ENCODE measurements around the gene S1PR2.
"Not testable (repeated sequence)": the region's sequence is repeated elsewhere in the genome, so short reads cannot be mapped to it uniquely, and the experiment has no call there.

S1PR2 gene

DNA sequence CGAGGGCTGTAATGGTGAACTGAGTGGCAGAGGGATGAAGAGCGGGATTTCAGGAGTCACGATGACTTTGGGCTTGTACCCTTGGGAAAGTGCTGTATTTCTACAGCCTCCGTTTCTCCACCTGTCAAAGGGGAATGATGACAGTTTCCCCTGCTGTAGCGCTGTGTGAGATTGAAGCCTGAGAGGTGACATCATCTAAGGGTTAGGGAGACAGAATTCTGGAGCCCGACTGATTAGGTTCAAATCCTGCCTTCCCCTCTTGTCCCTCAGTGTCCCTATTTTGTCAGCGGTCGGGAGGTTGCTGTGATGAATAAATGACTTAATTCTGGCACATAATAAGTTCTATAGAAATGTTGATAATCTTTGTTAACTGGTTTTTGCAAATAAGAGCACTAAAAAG lies 21.6 kb upstream of the S1PR2 start:
- no peak for DNase-seq

DNA sequence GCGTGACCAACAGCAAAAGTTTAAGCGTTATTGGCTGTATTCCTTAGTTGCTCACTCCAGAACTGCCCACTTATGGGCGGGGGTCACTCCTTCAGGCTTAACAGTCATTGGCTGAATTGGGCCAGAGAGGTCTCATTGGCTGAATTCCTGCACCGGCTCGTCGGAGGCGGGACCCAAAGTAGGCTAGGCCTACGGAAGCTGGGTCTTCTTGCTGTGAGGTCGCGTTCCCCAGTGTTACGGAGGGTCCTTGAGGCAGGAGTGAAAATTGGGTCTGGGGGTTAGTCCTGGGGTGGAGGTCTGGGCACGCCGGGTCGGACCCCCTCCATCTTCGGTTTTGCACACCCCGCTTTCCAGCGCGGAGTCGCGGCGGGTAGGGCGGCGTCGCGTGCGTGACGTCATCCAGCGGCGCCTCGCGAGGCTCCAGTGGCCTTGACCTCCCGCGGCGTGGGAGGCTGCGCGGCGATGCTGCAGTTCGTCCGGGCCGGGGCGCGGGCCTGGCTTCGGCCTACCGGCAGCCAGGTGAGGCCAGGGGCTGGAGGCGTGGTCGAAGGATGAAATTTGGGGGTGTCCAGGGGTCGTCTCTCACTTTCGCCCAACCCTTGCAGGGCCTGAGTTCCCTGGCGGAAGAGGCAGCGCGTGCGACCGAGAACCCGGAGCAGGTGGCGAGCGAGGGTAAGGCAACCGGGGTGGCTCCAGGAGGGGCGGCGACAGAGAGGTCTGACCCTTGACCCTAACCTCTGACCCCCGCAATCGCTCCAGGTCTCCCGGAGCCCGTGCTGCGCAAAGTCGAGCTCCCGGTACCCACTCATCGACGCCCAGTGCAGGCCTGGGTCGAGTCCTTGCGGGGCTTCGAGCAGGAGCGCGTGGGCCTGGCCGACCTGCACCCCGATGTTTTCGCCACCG lies 20.9 kb upstream of the S1PR2 start, which contains the start of gene MRPL4:
Gene MRPL4 (plus strand): TSS at position 423 of the 903 bp plus-strand sequence. CDS start 40 bp downstream, at position 463.
- peak; percentile 97 for DNase-seq

DNA sequence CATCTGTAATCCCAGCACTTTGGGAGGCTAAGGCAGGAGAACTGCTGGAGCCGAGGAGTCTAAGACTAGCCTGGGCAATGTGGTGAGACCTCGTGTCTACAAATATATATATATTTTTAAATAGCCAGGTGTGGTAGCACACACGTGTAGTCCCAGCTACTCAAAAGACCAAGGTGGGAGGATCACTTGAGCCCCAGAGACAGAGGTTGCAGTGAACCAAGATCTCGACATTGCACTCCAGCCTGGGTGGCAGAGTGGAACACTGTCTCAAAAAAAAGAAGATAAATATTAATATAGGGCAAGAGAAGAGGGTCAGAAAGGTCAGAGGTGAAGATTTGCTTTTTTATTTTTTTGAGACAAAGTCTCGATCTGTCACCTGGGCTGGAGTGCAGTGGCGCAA lies 15.4 kb upstream of the S1PR2 start:
- no peak for DNase-seq

DNA sequence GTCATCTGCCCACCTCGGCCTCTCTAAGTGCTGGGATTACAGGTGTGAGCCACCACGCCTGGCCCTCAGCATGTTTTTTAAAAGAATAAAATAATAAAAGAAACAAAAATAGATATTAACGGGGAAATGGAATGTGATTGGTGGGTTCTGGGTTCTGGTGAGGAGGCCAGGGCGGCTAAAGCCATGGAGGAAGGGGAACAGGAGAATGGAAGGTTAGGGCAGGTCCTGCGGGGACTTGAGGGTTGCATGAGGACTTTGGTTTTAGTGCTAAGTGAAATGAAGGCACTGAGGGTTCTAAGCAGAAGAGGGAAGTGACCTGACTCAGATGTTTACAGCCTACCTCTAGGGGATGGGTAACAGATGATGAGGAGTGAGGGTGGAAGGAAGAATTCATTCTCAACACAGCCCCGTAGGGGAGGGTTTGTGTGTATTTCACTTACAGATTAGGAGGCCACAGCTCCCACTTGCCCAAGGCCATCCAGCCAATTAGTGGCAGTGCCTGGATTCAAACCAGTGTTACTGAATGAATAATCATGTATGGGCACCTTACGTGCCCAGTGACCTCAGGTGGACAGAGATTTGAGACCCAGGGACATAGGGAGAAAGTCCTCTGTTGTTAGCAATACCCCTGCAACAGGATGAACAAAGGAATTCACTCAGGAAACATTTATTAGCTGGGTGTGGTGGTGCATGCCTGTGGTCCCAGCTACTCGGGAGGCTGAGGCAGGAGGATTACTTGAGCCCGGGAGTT lies 14.2 kb upstream of the S1PR2 start:
- DNase-seq = no peak

DNA sequence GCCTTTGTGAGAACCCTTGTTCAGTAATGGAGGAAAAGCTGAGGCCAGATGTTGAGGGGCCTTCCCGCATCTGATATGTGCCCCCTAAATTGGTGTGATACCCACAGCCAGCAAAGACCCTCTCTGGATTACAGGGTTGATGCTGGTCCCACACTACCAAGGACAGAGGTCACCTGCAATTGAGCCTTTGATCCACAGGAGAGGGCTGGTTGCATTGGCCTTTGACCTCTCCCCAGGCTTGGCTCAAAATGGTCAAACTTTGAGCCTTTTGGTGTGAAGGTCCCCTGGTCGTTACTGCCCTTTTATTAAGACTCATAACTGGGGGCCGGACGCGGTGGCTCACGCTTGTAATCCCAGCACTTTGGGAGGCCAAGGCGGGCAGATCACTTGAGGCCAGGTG lies 12.5 kb upstream of the S1PR2 start:
- no peak for DNase-seq

DNA sequence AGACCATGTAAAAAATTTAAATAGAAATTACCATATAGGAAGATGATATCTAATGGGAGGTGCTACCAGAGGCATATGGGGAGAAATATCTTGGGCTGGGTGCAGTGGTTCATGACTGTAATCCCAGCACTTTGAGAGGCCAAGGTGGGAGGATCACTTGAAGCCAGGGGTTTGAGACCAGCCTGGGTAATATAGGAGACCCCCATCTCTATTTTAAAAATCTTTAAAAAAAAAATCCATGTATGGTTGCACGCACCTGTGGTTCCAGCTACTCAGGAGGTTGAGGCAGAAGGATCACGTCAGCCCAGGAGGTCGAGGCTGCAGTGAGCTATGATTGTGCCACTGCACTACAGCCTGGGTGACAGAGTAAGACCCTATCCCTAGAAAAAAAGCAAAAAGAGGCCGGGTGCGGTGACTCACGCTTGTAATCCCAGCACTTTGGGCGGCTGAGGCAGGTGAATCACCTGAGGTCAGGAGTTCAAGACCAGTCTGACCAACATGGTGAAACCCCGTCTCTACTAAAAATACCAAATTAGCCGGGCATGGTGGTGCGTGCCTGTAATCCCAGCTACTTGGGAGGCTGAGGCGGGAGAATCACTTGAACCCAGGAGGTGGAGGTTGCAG lies 10.8 kb upstream of the S1PR2 start:
- DNase-seq = not testable (repeated sequence)

DNA sequence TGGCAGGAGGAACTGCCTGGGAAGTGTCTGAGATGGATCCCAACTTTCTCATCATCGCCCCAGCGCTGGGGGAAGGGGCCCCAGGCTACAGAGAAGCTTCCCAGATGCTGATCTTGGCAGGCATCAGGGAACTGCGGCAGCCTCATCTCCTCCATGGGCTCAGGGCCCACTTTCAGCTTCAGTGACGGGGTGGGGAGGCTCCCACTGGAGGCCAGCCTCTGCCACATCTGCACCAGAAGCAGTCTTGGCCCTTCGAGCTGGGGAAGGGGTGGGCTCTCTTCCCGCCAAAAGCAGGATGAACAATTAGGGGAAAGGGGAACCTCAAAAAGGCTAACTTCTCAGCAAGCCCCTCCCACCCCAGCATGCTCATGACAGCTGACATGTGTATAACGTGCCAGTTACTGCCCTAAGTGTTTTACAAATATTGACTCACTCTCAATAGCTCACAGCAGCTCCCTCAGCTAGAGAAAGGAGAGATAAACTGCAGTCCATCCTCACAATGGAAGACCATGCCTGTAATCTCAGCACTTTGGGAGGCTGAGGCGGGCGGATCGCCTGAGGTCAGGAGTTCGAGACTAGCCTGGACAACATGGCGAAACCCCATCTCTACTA lies 7.1 kb upstream of the S1PR2 start:
- no peak for DNase-seq

DNA sequence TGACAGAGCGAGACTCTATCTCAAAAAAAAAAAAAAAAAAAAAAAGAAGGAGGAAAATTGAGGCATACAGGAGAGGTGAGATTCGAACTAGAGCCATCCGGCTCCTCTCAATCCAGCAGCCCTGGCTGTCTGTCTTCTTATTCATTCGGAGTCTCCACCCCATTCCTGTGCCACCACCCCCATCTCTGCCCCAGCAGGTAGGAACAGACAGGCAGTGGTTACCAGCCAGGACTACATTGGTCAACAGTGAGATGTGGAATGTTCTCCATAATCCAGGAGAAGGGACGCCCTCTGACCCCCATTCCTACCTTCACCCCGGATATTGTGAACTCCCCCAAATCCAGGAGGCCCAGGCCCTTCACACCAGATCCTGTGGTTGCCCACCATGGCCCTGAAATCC lies 6.6 kb upstream of the S1PR2 start:
- no peak for DNase-seq

DNA sequence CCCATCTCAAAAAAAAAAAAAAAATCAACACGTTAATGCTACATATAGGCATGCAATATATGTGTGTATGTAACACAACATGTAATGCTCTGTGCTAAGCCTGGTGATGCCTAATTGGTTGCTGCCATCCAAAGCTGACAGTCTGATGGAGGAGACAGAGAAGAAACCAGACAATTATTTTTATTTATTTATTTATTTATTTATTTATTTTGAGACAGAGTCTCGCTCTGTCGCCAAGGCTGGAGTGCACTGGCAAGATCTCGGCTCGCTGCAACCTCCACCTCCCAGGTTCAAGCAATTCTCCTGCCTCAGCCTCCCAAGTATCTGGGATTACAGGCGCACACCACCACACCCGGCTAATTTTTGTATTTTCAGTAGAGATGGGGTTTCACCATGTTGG lies 4.3 kb upstream of the S1PR2 start:
- DNase-seq = not testable (repeated sequence)

DNA sequence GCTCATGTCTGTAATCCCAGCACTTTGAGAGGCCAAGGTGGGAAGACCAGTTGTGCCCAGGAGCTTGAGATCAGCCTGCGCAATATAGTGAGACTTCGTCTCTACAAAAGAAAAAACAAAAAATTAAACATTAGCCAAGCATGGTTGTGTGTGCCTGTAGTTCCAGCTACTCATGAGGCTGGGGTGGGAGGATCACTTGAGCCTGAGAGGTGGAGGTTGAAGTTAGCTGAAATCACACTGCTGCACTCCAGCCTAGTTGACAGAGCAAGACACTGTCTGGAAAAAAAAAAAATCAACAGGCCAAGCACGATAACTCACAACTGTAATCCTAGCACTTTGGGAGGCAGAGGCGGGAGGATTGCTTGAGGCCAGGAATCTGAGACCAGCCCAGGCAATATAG lies 3.9 kb upstream of the S1PR2 start:
- DNase-seq = no peak

DNA sequence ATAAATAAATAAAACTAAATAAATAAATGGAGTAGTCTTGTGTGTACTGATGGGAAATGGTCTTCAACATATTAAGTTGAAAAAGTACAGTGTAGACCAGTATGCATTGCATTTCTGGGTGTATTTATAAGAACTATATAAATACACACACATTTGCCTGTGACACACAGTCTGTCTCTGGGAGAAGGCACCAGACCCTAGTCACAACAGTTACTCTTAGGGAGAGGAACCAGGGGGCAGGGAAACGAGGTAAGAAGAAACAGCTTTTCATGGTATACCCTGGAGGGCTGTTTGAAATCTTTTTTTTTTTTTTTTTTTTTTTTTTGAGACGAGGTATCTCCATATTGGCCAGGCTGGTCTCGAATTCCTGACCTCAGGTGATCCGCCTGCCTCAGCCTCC lies 2.8 kb upstream of the S1PR2 start:
- no peak for DNase-seq

DNA sequence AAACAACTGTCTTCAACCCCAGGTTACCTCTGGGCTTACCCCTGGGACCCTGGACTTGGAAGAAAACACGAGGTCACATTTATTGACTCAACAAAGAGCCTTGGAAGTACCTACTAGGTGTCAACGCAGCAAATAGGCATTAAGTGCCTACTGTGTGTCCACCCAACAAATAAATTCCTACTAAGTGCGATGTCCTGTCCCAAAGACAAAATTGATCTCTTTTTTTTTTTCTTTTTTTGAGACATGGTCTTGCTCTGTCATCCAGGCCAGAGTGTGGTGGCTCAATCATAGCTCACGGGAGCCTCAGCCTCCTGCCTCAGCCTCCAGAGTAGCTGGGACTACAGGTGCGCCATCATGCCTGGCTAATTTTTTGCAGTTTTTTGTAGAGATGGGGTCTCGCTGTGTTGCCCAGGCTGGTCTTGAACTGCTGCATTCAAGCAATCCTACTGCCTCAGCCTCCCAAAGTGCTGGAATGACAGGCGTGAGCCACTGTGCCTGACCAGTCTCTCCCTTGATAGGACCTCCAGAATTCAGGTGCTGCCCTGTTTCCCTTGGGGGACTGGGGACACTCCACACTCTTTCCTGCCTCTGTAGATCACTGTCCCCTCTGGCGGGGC lies 589 bp upstream of the S1PR2 start:
- no peak for DNase-seq

DNA sequence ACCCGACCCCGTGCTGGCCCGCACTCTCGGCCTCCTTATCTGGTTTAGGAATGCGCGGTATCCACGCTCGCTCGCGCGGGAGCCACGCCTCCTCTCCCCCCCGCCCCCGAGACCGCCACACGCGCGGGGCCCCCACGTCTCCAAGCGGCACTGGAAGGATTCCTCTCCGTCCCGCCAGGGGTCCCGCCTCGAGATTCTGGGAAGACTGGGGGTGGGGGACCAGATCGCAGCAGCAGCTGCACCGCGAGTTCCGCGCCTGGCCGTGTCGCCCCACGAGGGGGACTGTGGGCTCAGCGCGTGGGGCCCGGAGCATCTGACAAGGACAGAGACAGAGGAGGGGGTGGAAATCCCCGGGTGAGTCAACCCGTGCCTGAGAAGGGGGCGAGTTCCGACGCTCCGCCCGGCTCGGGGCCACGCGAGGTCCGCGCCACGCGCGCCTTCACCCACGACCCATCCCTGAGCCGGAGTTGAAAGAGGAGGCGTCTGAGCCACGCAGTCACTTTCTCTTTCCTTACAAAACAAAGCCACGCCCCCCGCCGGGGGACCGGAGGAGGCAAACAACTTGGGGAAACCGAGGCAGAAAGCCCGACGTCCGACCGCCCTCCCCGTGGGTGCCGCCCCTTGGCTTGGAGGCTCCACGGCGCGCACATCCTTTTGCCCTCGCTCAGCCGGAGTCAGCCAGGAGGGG lies 814 bp downstream of the S1PR2 start:
- DNase-seq = no peak

DNA sequence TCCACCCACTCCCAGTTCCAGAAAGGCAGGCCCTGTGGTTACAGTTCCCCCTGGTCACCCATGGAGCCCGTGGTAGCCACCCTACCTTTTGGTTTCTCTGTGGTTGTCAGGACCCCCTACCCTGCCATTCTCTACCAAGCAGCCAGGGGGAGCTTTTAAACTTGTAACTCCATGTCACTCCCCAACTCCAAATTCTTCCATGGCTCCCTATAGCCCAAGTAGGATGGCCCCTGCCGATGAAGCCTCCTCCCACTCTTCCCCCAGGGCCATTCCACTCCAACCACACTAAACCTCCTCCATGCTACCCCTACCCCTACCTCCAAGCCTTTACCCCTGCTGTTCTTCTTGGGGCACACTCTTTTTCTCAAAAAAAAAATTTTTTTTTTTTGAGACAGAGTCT lies 2.2 kb downstream of the S1PR2 start:
- no peak for DNase-seq

DNA sequence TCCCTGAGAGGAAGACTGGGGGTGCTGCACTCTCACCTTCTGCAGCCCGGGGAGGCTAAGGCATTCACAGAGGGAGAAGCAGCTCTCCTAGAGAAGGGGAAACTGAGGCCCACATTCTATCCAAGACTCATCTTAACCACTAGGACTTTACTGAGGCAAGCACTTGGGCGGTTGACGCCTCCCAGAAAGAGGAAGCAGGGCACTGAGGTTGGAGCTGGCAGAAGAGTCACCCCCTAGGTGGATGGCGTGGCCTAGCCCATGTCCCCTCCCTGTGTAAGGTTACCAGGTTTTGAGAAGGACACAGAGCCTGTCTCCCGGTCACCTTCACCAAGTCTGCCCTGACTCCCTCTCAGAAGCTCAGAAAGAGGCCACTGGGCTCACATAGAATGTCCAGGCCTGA lies 2.7 kb downstream of the S1PR2 start:
- DNase-seq = no peak

DNA sequence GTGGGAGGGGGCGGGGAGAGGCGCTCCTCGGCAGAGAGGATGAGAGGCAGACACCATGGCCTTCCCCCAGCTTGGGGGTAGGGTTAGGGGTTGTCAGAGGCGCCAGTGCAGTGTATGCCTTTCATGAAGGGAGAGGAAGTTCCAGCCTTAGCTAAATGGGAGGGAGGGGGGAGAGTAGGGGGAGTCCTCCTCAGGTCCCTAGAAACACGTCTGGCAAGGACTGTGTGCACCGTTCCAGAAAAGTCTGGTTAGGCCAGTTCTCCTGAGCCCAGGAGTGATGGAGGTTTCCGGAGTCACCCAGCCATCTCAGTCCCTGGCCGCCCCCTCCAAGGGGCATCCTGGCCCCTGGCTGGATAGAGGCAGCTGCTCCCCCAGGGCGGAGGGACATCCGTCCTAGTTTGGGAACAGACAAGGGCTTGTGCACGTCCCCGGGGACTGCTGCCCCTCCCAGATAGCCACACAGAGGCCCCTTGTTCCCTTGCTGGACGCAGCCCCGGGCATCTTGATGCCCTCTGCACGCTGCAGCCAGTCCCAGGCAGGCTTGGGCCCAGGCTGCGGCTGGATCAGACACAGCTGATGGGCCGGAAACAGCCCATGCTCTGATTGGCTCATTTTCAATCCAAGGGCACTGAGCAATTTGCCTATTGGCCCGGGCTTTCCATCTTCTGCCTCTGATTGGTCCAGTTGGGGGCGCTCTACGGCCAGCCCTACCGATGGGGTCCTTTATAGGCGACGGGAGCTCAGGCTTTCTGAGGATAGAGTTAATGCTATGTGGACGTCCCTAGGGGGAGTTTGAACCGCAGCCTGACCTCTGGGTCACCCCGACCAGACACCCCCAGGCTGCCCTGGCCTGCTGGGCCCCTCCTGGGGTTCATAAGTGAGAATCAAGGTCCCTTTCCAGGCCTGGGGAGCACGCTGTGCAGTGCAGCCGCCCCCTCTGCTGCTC lies 3.8 kb downstream of the S1PR2 start:
- DNase-seq = no peak

DNA sequence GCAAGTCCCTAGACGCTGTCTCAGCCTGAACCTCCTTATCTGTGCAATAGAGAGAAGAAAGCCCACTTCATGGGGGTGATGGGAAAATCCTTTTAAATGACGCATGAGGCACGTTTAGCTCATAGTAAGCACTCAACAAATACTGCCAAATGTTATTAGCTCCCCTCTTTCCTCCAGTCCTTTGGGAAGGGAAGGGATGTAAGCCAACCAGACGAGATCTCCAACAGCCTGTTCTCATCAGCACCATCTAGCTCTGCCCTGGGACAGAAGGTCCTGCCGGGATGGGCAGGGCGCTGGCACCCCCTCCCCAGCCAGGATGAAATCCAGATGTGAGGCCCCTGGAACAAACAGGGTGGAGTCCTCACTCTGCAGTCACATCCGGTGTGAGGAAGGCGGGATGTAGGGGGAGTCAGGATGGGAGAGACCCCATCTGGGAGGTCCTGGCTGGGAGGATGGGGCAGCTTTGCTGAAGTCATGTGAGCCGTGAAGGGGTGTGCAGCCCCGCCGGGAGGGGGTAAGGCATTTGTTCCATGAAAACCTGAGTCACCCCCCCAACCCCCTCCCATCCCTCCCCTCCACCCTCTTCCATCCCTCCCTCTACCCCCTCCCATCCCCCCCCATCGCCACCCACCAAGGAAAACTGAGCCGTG lies 4.6 kb downstream of the S1PR2 start:
- DNase-seq = no peak

DNA sequence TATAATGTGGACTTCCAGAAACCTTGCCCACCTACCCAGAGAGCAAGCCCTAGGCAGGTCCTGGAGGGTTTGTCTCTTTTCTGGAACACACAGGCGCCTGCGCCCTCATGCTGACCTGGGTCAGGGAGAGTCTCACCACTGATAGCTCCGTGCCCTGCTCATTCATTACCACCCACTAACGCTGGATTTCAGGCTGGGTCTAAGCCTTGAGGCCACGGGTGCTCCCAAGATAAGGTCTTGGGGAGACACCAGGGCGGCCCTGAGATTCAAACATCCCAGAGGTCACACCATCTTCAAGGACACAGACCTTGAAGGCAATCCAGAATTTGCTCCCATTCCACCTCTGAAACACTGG lies 5.1 kb downstream of the S1PR2 start:
- no peak for DNase-seq

DNA sequence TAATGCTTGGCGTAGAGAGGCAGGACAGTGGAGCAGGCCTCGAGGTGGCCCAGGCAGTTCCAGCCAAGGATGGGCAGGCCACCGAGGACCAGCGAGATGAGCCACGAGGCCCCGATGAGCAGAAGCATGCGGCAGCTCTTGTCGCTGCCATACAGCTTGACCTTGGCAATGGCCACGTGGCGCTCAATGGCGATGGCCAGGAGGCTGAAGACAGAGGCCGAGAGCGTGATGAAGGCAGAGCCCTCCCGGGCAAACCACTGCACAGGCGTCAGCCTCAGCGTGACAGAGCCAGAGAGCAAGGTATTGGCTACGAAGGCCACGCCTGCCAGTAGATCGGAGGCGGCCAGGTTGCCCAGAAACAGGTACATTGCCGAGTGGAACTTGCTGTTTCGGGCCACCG lies 6.8 kb downstream of the S1PR2 start:
- no peak for DNase-seq

DNA sequence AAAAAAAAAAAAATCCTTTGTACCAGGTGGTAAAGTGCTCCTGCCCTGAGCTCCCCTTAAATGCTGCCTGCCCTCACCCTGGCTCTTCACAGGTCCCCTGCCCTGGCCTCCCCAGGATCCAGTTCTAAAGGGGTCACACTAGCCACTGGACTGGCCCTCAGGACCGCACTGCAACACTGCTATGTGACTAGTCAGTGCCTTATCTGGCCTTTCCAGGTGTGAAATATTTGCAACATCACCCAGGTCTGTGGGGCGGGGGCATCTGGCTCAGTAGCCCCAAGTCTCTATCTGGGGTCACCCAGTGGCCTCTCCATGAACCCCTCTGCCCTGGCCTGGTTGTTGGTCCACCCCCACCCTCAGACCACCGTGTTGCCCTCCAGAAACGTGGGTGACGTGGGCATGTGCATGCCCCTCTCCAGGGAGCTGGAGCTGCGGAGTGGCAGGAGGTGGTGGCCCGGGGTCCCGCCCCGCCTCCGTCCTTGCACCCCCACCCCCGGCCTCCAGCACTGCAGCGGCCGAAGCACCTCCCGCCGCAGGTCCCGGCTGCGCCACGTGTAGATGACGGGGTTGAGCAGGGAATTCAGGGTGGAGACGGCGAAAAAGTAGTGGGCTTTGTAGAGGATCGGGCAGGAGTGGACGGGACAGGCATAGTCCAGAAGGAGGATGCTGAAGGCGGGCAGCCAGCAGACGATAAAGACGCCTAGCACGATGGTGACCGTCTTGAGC lies 7.5 kb downstream of the S1PR2 start:
- DNase-seq = no peak

Measured in NCI-H524 treated with DMSO at 0.1 percent for 48 hours (cell line).